B cell (primary cell): ENCODE measurements around the gene FAM83B. TPM values are rescaled to one million over a fixed set of nuclear protein-coding genes. Genes with fewer than 3 reads are reported as not detected.

ENCODE experiments used
- ATAC-seq: fragments of 200-7000 bp; cut with Tn5 transposase; one replicate; pipeline ENCODE4 v1.10.0; 2021; ENCODE audit warnings: low read depth, mild to moderate bottlenecking, moderate number of reproducible peaks, moderate library complexity
- CTCF ChIA-PET: fragments of 350-600 bp; sonication (Branson Sonifier 250); formaldehyde crosslinking; loops from one replicate; lab custom pipeline; 2021; ENCODE audit warnings: antibody characterized with exemption, inconsistent platforms; lab: Charles Lee
- POLR2A ChIA-PET: fragments of 350-600 bp; sonication (Branson Sonifier 250); formaldehyde crosslinking; loops from one replicate; lab custom pipeline; 2021; ENCODE audit warnings: antibody characterized with exemption; lab: Charles Lee
- DNase-seq: peaks from one replicate; pipeline ENCODE4 v3.0.0; 2013
- H2AFZ ChIP-seq: 2 replicates; pipeline ENCODE4 v1.6.1; 2012; ENCODE audit warnings: mild to moderate bottlenecking, low read depth, low read length; ENCODE audit not compliant: insufficient read depth, poor library complexity, severe bottlenecking
- H3K27ac ChIP-seq, 2 donors: 1 replicate in 1 of 2; 2 replicates in 1 of 2; pipeline ENCODE4 v1.5.1; 2012 to 2013; ENCODE audit warnings: low read length in 2 of 2, mild to moderate bottlenecking in 2 of 2, moderate library complexity in 1 of 2
- H3K27me3 ChIP-seq, 4 experiments: fragments of 200-600 bp in 1 of 4; sonication (generic) in 1 of 4; replicated peaks in 1 of 4; 1 replicate in 2 of 4; 2 replicates in 2 of 4; pipeline versions ENCODE4 v1.6.1 to v1.7.0; 2013 to 2016; ENCODE audit warnings: low read length in 3 of 4, mild to moderate bottlenecking in 2 of 4, mixed read lengths in 1 of 4, moderate library complexity in 1 of 4; ENCODE audit not compliant: insufficient read depth in 4 of 4, control insufficient read depth in 3 of 4; ENCODE audit errors: control extremely low read depth in 1 of 4
- H3K36me3 ChIP-seq, 2 experiments: replicated peaks in 1 of 2; 1 replicate in 1 of 2; 2 replicates in 1 of 2; pipeline versions ENCODE4 v1.6.1 to v1.7.1; 2013; ENCODE audit warnings: low read length in 1 of 2; ENCODE audit not compliant: insufficient read depth in 2 of 2, control insufficient read depth in 1 of 2; ENCODE audit errors: control extremely low read depth in 1 of 2, extremely low read depth in 1 of 2
- H3K4me1 ChIP-seq, 2 donors: fragments of 200-600 bp in 1 of 2; sonication (generic) in 1 of 2; 1 replicate in 1 of 2; 2 replicates in 1 of 2; pipeline versions ENCODE4 v1.5.1 to v1.6.1; 2013 to 2017; ENCODE audit warnings: low read length in 2 of 2; ENCODE audit not compliant: control insufficient read depth in 2 of 2, insufficient read depth in 2 of 2
- H3K4me2 ChIP-seq: replicated peaks from 2 replicates; pipeline ENCODE3; 2012; ENCODE audit warnings: mild to moderate bottlenecking, low read depth, low read length; ENCODE audit not compliant: poor library complexity, severe bottlenecking
- H3K4me3 ChIP-seq, 5 experiments: fragments of 200-600 bp in 1 of 5; sonication (generic) in 1 of 5; 1 replicate in 3 of 5; 2 replicates in 2 of 5; pipeline versions ENCODE4 v1.5.1 to v1.7.0; 2011 to 2016; ENCODE audit warnings: low read length in 4 of 5, mild to moderate bottlenecking in 4 of 5, low read depth in 2 of 5, control low read depth in 1 of 5, moderate library complexity in 1 of 5; ENCODE audit not compliant: insufficient read depth in 1 of 5; ENCODE audit errors: control extremely low read depth in 1 of 5, extremely low read depth in 1 of 5
- H3K79me2 ChIP-seq: fragments of 200-600 bp; sonication (generic); one replicate; pipeline ENCODE4 v1.6.0; 2016; ENCODE audit warnings: low read length; ENCODE audit not compliant: control insufficient read depth, insufficient read depth
- H3K9ac ChIP-seq: fragments of 200-600 bp; sonication (generic); 2 replicates; pipeline ENCODE4 v1.6.1; 2017; ENCODE audit warnings: mild to moderate bottlenecking, low read length, moderate library complexity
- H3K9me3 ChIP-seq, 3 donors: one replicate each; pipeline versions ENCODE4 v1.6.1 to v1.7.1; 2013; ENCODE audit warnings: low read length in 2 of 3; ENCODE audit not compliant: control insufficient read depth in 2 of 3, insufficient read depth in 1 of 3; ENCODE audit errors: control extremely low read depth in 1 of 3
- H4K20me1 ChIP-seq: 2 replicates; pipeline ENCODE4 v1.6.0; 2012; ENCODE audit warnings: mild to moderate bottlenecking, low read length; ENCODE audit not compliant: insufficient read depth, control insufficient read depth, poor library complexity, severe bottlenecking
- H3K27ac Mint-ChIP-seq: one replicate; pipeline ENCODE4 v1.8.0; 2021; ENCODE audit warnings: mixed read lengths
- H3K27me3 Mint-ChIP-seq: one replicate; pipeline ENCODE4 v1.8.0; 2021; ENCODE audit warnings: mixed read lengths
- H3K4me1 Mint-ChIP-seq: one replicate; pipeline ENCODE4 v1.8.0; 2021; ENCODE audit warnings: mixed read lengths
- H3K4me3 Mint-ChIP-seq: one replicate; pipeline ENCODE4 v1.8.0; 2021; ENCODE audit warnings: mixed read lengths
- H3K9me3 Mint-ChIP-seq: one replicate; pipeline ENCODE4 v1.8.0; 2022; ENCODE audit warnings: mixed read lengths; ENCODE audit not compliant: insufficient read depth
- CTCF ChIP-seq: fragments of 200-600 bp; IDR thresholded peaks from one replicate; pipeline ENCODE4 v1.8.0; 2022; ENCODE audit warnings: antibody characterized with exemption, mild to moderate bottlenecking
- EZH2 ChIP-seq: IDR thresholded peaks from 2 replicates; pipeline ENCODE4 v1.6.1; 2012; ENCODE audit warnings: borderline replicate concordance, low read depth, mild to moderate bottlenecking, moderate library complexity, low read length; ENCODE audit not compliant: insufficient read depth, poor library complexity, severe bottlenecking
- WGBS: methylation state at CpG from one replicate; pipeline ENCODE4 v1.1.5; 2013; ENCODE audit warnings: missing lambda C conversion rate; ENCODE audit not compliant: insufficient coverage; 5-methylcytosine and 5-hydroxymethylcytosine counted together
- intact Hi-C: fragments of 100-400 bp; cut with micrococcal nuclease; formaldehyde crosslinking; loops from one replicate; pipeline ENCODE4 v1.10.0; 2022
- polyA plus RNA-seq: library from polyadenylated mRNA; depleted of rRNA; stranded (reverse); fragments of >200 nt; gene quantifications from 2 replicates; pipeline ENCODE4 v1.2.3, GENCODE V29; 2012
- total RNA-seq, 2 donors: library from RNA; stranded (reverse); fragments of 120-200 nt in 1 of 2; gene quantifications; 1 replicate in 1 of 2; 2 replicates in 1 of 2; pipeline versions ENCODE4 v1.2.3 to v1.2.4, GENCODE V29; 2013 to 2022

FAM83B gene
- total and polyA plus RNA-seq, 2 donors (not counting 1 experiment from before 2014, with no cell fraction given), result not detected

GRCh38 chr6:54899986-54900385, 53.4 kb downstream of the FAM83B start:
- Histone ChIP-seq H3K9me3 (no peaks in the 10 kb centered on the region), H3K4me1 (no peaks in the 10 kb centered on the region), H3K36me3 (no peaks in the 10 kb centered on the region), H3K9ac (no peak overlapping the region), H3K27ac (no peak overlapping the region), H4K20me1 (no peaks in the 10 kb centered on the region), H3K4me3 (no peak overlapping the region), H2AFZ (no peak overlapping the region), H3K4me2 (no peak overlapping the region), H3K27me3 (no peaks in the 10 kb centered on the region), H3K79me2 (no peaks in the 10 kb centered on the region)
- CTCF ChIA-PET, result no interaction called here
- Mint-ChIP-seq H3K4me1 (no peaks in the 10 kb centered on the region), H3K27me3 (no peaks in the 10 kb centered on the region), H3K9me3 (no peaks in the 10 kb centered on the region), H3K4me3 (no peak overlapping the region), H3K27ac (no peak overlapping the region)
- DNase-seq (no peak), ATAC-seq (no peak)
- TF ChIP-seq CTCF, result no peak
- no peak for TF ChIP-seq EZH2
- POLR2A ChIA-PET, result no interaction called here
- intact Hi-C loops, result no loop called here

GRCh38 chr6:54900666-54901065, 54.1 kb downstream of the FAM83B start:
- H4K20me1 ChIP-seq, result no peaks in the 10 kb centered on the region
- no peaks in the 10 kb centered on the region for H3K9me3 ChIP-seq
- H3K4me3 Mint-ChIP-seq, result no peak overlapping the region
- no peak overlapping the region for H3K4me3 ChIP-seq
- H3K36me3 ChIP-seq, result no peaks in the 10 kb centered on the region
- WGBS, result no CpG with 5 or more reads among the region's 2 CpGs
- CTCF ChIA-PET, result no interaction called here
- ATAC-seq, result no peak
- no peaks in the 10 kb centered on the region for H3K4me1 Mint-ChIP-seq
- H3K9me3 Mint-ChIP-seq, result no peaks in the 10 kb centered on the region
- TF ChIP-seq CTCF (no peak), EZH2 (no peak)
- H3K27ac ChIP-seq, result no peak overlapping the region
- no peak for DNase-seq
- H3K27me3 Mint-ChIP-seq, result no peaks in the 10 kb centered on the region
- intact Hi-C loops, result no loop called here
- POLR2A ChIA-PET, result no interaction called here
- H3K27me3 ChIP-seq, result no peaks in the 10 kb centered on the region
- no peak overlapping the region for H3K27ac Mint-ChIP-seq
- no peak overlapping the region for H3K9ac ChIP-seq
- no peak overlapping the region for H2AFZ ChIP-seq
- H3K4me1 ChIP-seq, result no peaks in the 10 kb centered on the region
- no peak overlapping the region for H3K4me2 ChIP-seq
- H3K79me2 ChIP-seq, result no peaks in the 10 kb centered on the region
